Measurements from ENCODE around the gene COX7A1. TPM values are rescaled to one million over a fixed set of nuclear protein-coding genes. Genes with fewer than 3 reads are reported as not detected.

The COX7A1 gene
- total RNA-seq, 1 experiment from 2014 or later, result not detected

GRCh38 chr19:36115453-36116343 lies 36.5 kb downstream of the COX7A1 start, which contains the start of gene TBCB:
Gene TBCB (plus strand): TSS chr19:36115468. CDS start chr19:36115561, 93 bp downstream.
- peaks cover 9% of the 10 kb centered on the region; the same call in 1 of the 2 replicates for H3K36me3 ChIP-seq (ENCODE audit: control insufficient read depth, insufficient read depth, low read length)
- H3K4me3 ChIP-seq (ENCODE audit: low read depth, low read length), result peak within 1 kb of the TSS; percentile 92
- Mint-ChIP-seq H3K4me1 (ENCODE audit: low read depth, unreplicated experiment) (peaks cover 36% of the 10 kb centered on the region), H3K27me3 (ENCODE audit: insufficient read depth, unreplicated experiment) (no peaks in the 10 kb centered on the region), H3K27ac (ENCODE audit: unreplicated experiment) (peak within 1 kb of the TSS; percentile 96), H3K9me3 (ENCODE audit: unreplicated experiment) (no peaks in the 10 kb centered on the region), H3K4me3 (ENCODE audit: unreplicated experiment) (peak within 1 kb of the TSS; percentile 92), H3K36me3 (ENCODE audit: insufficient read depth, unreplicated experiment) (peaks cover 71% of the 10 kb centered on the region)
- intact Hi-C loops (cut with micrococcal nuclease; ENCODE audit: unreplicated experiment), result loop anchor here (1.0 to 2.0 kb wide), 5 partner anchors 12 to 184 kb away; partner anchors contain the start of genes ALKBH6, THAP8 and WDR62
- DNase-seq, result no peak
- no peaks in the 10 kb centered on the region for H3K27me3 ChIP-seq (replicated peaks; ENCODE audit: control insufficient read depth, insufficient read depth, low read length)
- no peaks in the 10 kb centered on the region for H3K9me3 ChIP-seq
- peaks cover 16% of the 10 kb centered on the region; the same call in 1 of the 2 replicates for H3K4me1 ChIP-seq
- CTCF ChIA-PET, result interaction anchor here (1.0 to 2.2 kb wide), 3 partner anchors 12 to 60 kb away, joined by 3 to 27 read pairs (median 3); no protein-coding TSS in a partner anchor
- TF ChIP-seq CTCF (IDR thresholded peaks at IDR 0.05; ENCODE audit: insufficient read depth in 1 of 2, low read depth in 1 of 2, low read length in 1 of 2, severe bottlenecking in 1 of 2, unreplicated experiment in 1 of 2), result no peak
- BruUV-seq (replicated peaks), result TSS peak; percentile 51
- POLR2A ChIA-PET, result interaction anchor here (0.7 to 1.9 kb wide), 9 partner anchors 9 to 468 kb away, joined by 3 to 13 read pairs (median 4); partner anchors contain the start of genes ALKBH6, COX6B1, THAP8 and ZNF146

- no TSS peak for BruUV-seq (replicated peaks)
- Mint-ChIP-seq H3K4me3 (ENCODE audit: unreplicated experiment) (peak within 1 kb of the TSS; percentile 92), H3K36me3 (ENCODE audit: insufficient read depth, unreplicated experiment) (peaks cover 67% of the 10 kb centered on the region), H3K9me3 (ENCODE audit: unreplicated experiment) (no peaks in the 10 kb centered on the region), H3K27ac (ENCODE audit: unreplicated experiment) (peak within 1 kb of the TSS; percentile 96), H3K4me1 (ENCODE audit: low read depth, unreplicated experiment) (peaks cover 31% of the 10 kb centered on the region), H3K27me3 (ENCODE audit: insufficient read depth, unreplicated experiment) (no peaks in the 10 kb centered on the region)
- H3K27me3 ChIP-seq (replicated peaks; ENCODE audit: control insufficient read depth, insufficient read depth, low read length), result no peaks in the 10 kb centered on the region
- ChIA-PET CTCF (interaction anchor here (1.0 to 2.2 kb wide), 3 partner anchors 13 to 59 kb away, joined by 3 to 27 read pairs (median 3); no protein-coding TSS in a partner anchor), POLR2A (interaction anchor here (0.7 to 1.9 kb wide), 9 partner anchors 9 to 467 kb away, joined by 3 to 13 read pairs (median 4); partner anchors contain the start of genes ALKBH6, COX6B1, SYNE4 and THAP8)
- DNase-seq, result peak; percentile 100
- no peak for TF ChIP-seq CTCF (IDR thresholded peaks at IDR 0.05; ENCODE audit: insufficient read depth in 1 of 2, low read depth in 1 of 2, low read length in 1 of 2, severe bottlenecking in 1 of 2, unreplicated experiment in 1 of 2)
- H3K4me1 ChIP-seq, result peaks cover 9% of the 10 kb centered on the region; the same call in 1 of the 2 replicates
- H3K4me3 ChIP-seq (ENCODE audit: low read depth, low read length), result peak within 1 kb of the TSS; percentile 92
- intact Hi-C loops (cut with micrococcal nuclease; ENCODE audit: unreplicated experiment), result loop anchor here (1.0 to 2.0 kb wide), 5 partner anchors 12 to 184 kb away; partner anchors contain the start of genes ALKBH6, THAP8 and WDR62
- H3K9me3 ChIP-seq, result no peaks in the 10 kb centered on the region
- H3K36me3 ChIP-seq (ENCODE audit: control insufficient read depth, insufficient read depth, low read length), result peaks cover 8% of the 10 kb centered on the region; the same call in 1 of the 2 replicates
Measured at GRCh38 chr19:36114721-36115452, 37.4 kb downstream of the COX7A1 start, which contains the start of gene POLR2I. Gene POLR2I (minus strand): TSS chr19:36114875. CDS start chr19:36114856, 19 bp downstream.

Measured in Caco-2 (cell line).